K562 (cell line): ENCODE results near the gene PLXDC2. TPM values are rescaled to one million over a fixed set of nuclear protein-coding genes. Genes with fewer than 3 reads are reported as not detected.

Experiments used
- ATAC-seq: fragments of 200-7000 bp; cut with Tn5 transposase; 3 replicates; pipeline ENCODE4 v1.9.1; 2020; ENCODE audit warnings: moderate library complexity
- BruUV-seq: library from RNA; stranded (reverse); fragments of 400-500 nt; replicated peaks from 2 replicates; lab custom pipeline; 2021; lab: Mats Ljungman, UMichigan
- CTCF ChIA-PET: fragments of 300-600 bp; formaldehyde crosslinking; extraction: SDS; loops from one replicate; lab custom pipeline; 2021; ENCODE audit warnings: low intra/inter-chr PET ratio; lab: Yijun Ruan, JAX
- POLR2A ChIA-PET: fragments of 300-600, 350-650 bp; sonication (Branson Sonifier 250); formaldehyde crosslinking; extraction: SDS; loops from one replicate; lab custom pipeline; 2021; ENCODE audit warnings: antibody characterized with exemption, inconsistent platforms; lab: Yijun Ruan, JAX
- DNase-seq, 4 experiments: peaks; one replicate each; pipeline versions ENCODE4 v3.0.0 to v3.0.0-alpha.2; 2011 to 2018; ENCODE audit warnings: low spot score in 3 of 4, mixed read lengths in 3 of 4; ENCODE audit errors: extremely low read depth in 1 of 4
- FAIRE-seq: peaks from 2 replicates; lab custom pipeline; 2011; peaks lifted over from hg19 to GRCh38; lab: Jason Lieb, UNC
- H2AFZ ChIP-seq: 2 replicates; pipeline ENCODE4 v1.6.0; 2011; ENCODE audit warnings: low read depth, low read length, control low read depth, inconsistent platforms
- H3K27ac ChIP-seq: fragments of 200-600 bp; 3 replicates; pipeline ENCODE4 v1.8.0; 2011; ENCODE audit warnings: low read depth, mild to moderate bottlenecking, control low read depth, inconsistent platforms, low read length, moderate library complexity, mixed read lengths; ENCODE audit errors: extremely low read depth
- H3K27me3 ChIP-seq, 2 experiments: fragments of 300-600 bp in 1 of 2; 2 replicates in 1 of 2; 3 replicates in 1 of 2; pipeline versions ENCODE4 v1.6.0 to v1.8.0; 2011; ENCODE audit warnings: inconsistent platforms in 2 of 2, low read length in 2 of 2, mild to moderate bottlenecking in 1 of 2, mixed read lengths in 1 of 2, moderate library complexity in 1 of 2; ENCODE audit not compliant: control insufficient read depth in 2 of 2, insufficient read depth in 2 of 2
- H3K36me3 ChIP-seq: fragments of 300-600 bp; 3 replicates; pipeline ENCODE4 v1.8.0; 2011; ENCODE audit warnings: mild to moderate bottlenecking, low read length, inconsistent platforms; ENCODE audit not compliant: control insufficient read depth, insufficient read depth
- H3K4me1 ChIP-seq, 2 experiments: fragments of 200-600 bp in 1 of 2; replicated peaks in 1 of 2; 2 replicates in 1 of 2; 3 replicates in 1 of 2; pipeline versions ENCODE4 v1.5.1 to v1.8.0; 2011; ENCODE audit warnings: inconsistent platforms in 2 of 2, low read length in 2 of 2, mild to moderate bottlenecking in 1 of 2, mixed read lengths in 1 of 2, moderate library complexity in 1 of 2; ENCODE audit not compliant: control insufficient read depth in 2 of 2, insufficient read depth in 2 of 2
- H3K4me2 ChIP-seq: 2 replicates; pipeline ENCODE4 v1.6.1; 2011; ENCODE audit warnings: low read length, control low read depth, inconsistent platforms, mixed read lengths; ENCODE audit not compliant: insufficient read depth
- H3K4me3 ChIP-seq: fragments of 200-600 bp; sonication (generic), shearing (Covaris generic); 2 replicates; pipeline ENCODE4 v1.5.1; 2016; ENCODE audit warnings: control low read depth, inconsistent platforms
- H3K79me2 ChIP-seq: fragments of 200-600 bp; 3 replicates; pipeline ENCODE4 v1.8.0; 2011; ENCODE audit warnings: low read length, inconsistent platforms; ENCODE audit not compliant: control insufficient read depth, insufficient read depth
- H3K9ac ChIP-seq, 2 experiments: 2 replicates each; pipeline versions ENCODE4 v1.6.0 to v1.6.1; 2011; ENCODE audit warnings: low read depth in 2 of 2, low read length in 2 of 2, control low read depth in 1 of 2, inconsistent platforms in 1 of 2, mild to moderate bottlenecking in 1 of 2, mixed read lengths in 1 of 2; ENCODE audit not compliant: insufficient read depth in 1 of 2
- H3K9me1 ChIP-seq: one replicate; pipeline ENCODE4 v1.6.0; 2011; ENCODE audit warnings: inconsistent platforms, mild to moderate bottlenecking, low read length, moderate library complexity; ENCODE audit not compliant: control insufficient read depth, insufficient read depth
- H3K9me3 ChIP-seq: replicated peaks from 2 replicates; pipeline ENCODE4 v1.5.1; 2011; ENCODE audit warnings: low read depth, low read length, inconsistent platforms; ENCODE audit not compliant: control insufficient read depth, insufficient read depth
- H4K20me1 ChIP-seq: replicated peaks from 2 replicates; pipeline ENCODE4 v1.6.1; 2011; ENCODE audit warnings: low read length, inconsistent platforms, mixed read lengths; ENCODE audit not compliant: control insufficient read depth, insufficient read depth
- DDX20 ChIP-seq: fragments of 450-650 bp; IDR thresholded peaks from 2 replicates; pipeline ENCODE4 v1.6.1; 2016; ENCODE audit warnings: missing genetic modification characterization, low read depth, mild to moderate bottlenecking, missing compliant biosample characterization, moderate library complexity
- HEY1 ChIP-seq: fragments of 250-450 bp; sonication (Bioruptor Pico); IDR thresholded peaks from 2 replicates; pipeline ENCODE4 v1.5.0; 2020; ENCODE audit warnings: mild to moderate bottlenecking, moderate library complexity, borderline replicate concordance
- JUND ChIP-seq, 2 experiments: IDR thresholded peaks; 2 replicates in 1 of 2; 3 replicates in 1 of 2; pipeline ENCODE4 v1.6.1; 2011; ENCODE audit warnings: borderline replicate concordance in 2 of 2, low read depth in 2 of 2, low read length in 2 of 2, improper control_type of control experiment in 1 of 2, missing biosample characterization in 1 of 2, missing genetic modification characterization in 1 of 2, missing genetic modification reagents in 1 of 2
- MCM5 ChIP-seq: fragments of 450-650 bp; IDR thresholded peaks from 2 replicates; pipeline ENCODE4 v1.6.1; 2016; ENCODE audit warnings: low read depth
- PTTG1 ChIP-seq: fragments of 450-650 bp; IDR thresholded peaks from 2 replicates; pipeline ENCODE4 v1.6.1; 2016; ENCODE audit warnings: low read depth, mild to moderate bottlenecking, missing genetic modification characterization, missing compliant biosample characterization
- SMARCB1 ChIP-seq: IDR thresholded peaks from 2 replicates; pipeline ENCODE4 v1.6.1; 2011; ENCODE audit warnings: improper control_type of control experiment, low read depth; ENCODE audit not compliant: insufficient read length
- ZNF184 ChIP-seq: sonication (generic); formaldehyde crosslinking; IDR thresholded peaks from 2 replicates; pipeline ENCODE4 v1.5.0; 2020; ENCODE audit warnings: missing genetic modification reagents
- ZNF57 ChIP-seq: fragments of 450-650 bp; formaldehyde crosslinking; IDR thresholded peaks from 2 replicates; pipeline ENCODE4 v1.4.0; 2020; ENCODE audit warnings: mild to moderate bottlenecking, moderate library complexity
- WGBS: fragments of 100-300 bp; shearing (Covaris generic); methylation state at CpG from one replicate; pipeline ENCODE4 v1.1.6; 2016; ENCODE audit warnings: low coverage, mixed read lengths; ENCODE audit not compliant: insufficient coverage; ENCODE audit errors: missing lambda C conversion rate; 5-methylcytosine and 5-hydroxymethylcytosine counted together
- in situ Hi-C: fragments of 300-500 bp; cut with MboI; formaldehyde crosslinking; loops from 4 replicates; pipeline ENCODE4 v1.15.0; 2018; ENCODE audit warnings: inconsistent platforms, mixed read lengths
- intact Hi-C: fragments of 100-400 bp; cut with micrococcal nuclease; formaldehyde crosslinking; loops from 2 replicates; pipeline ENCODE4 v1.14.2; 2022
- polyA plus RNA-seq, 8 experiments: library from polyadenylated mRNA; depleted of rRNA in 4 of 8; stranded (reverse) in 5 of 8; unstranded in 3 of 8; fragments of >200 nt; fragmentation: Nextera tagmentation in 2 of 8; fragmentation: Illumina TruSeq in 1 of 8; extraction: Ambion mirVana in 2 of 8; extraction: Trizol in 1 of 8; gene quantifications; 2 replicates each; pipeline versions ENCODE4 v1.2.1 to v1.2.3, GENCODE V29; 2011 to 2014; ENCODE audit warnings: inconsistent platforms in 1 of 8, missing spikeins in 1 of 8
- total RNA-seq, 7 experiments: library from RNA; depleted of rRNA in 6 of 7; stranded (reverse); fragments of >200 nt in 6 of 7; fragmentation: Illumina TruSeq in 2 of 7; extraction: Trizol in 2 of 7; gene quantifications; 2 replicates each; pipeline versions ENCODE4 v1.2.1 to v1.2.3, GENCODE V29; 2011 to 2021; ENCODE audit warnings: low replicate concordance in 1 of 7
- TF ChIP-seq, protein P1 (sequence below): fragments of 450-650 bp; formaldehyde crosslinking; IDR thresholded peaks from 2 replicates; pipeline ENCODE4 v1.4.0; 2022; ENCODE audit warnings: missing genetic modification characterization

The PLXDC2 gene
- total and polyA plus RNA-seq, 9 of the 15 experiments (the other 6 are each of a cell fraction or from before 2014, with no cell fraction given), result 0.01 to 0.33 (median 0.10) TPM; not detected in 3

DNA sequence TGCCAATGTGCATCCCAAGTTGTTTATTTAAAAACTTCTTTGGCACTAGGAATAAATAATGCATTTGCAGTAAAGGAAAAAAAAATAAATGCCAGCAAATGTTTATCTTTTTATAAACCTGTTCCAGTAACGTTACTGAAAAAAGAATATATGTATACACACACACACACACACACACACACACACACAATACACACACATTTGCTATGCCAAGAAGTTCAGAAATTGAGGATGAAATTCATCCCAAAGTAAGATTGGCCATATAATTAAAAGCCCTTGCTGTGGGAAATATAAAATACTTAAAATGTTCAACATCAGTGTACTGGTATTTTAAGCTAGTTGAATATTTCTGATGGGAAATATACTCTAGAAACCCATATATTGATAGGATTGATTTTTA, 2.6 kb downstream of the PLXDC2 start:
- Histone ChIP-seq H4K20me1 (no peaks in the 10 kb centered on the region), H3K9me3 (no peaks in the 10 kb centered on the region), H3K36me3 (no peaks in the 10 kb centered on the region), H3K9ac (no peak overlapping the region), H2AFZ (no peak overlapping the region), H3K27ac (no peak overlapping the region), H3K4me2 (no peak overlapping the region), H3K27me3 (peaks cover 0 to 15% of the 10 kb centered on the region in 2 experiments; a peak in 3 of 5 replicates), H3K79me2 (no peaks in the 10 kb centered on the region)
- no TSS peak for BruUV-seq
- DNase-seq, result no peak
- POLR2A ChIA-PET, result no interaction called here
- CTCF ChIA-PET, result interaction anchor here (0.8 kb wide), 1 partner anchor 1036 kb away, joined by 3 read pairs; no protein-coding TSS in a partner anchor
- intact Hi-C loops, result no loop called here
- TF ChIP-seq PTTG1, result no peak
- no peak for TF ChIP-seq SMARCB1
- TF ChIP-seq, protein P1, sequence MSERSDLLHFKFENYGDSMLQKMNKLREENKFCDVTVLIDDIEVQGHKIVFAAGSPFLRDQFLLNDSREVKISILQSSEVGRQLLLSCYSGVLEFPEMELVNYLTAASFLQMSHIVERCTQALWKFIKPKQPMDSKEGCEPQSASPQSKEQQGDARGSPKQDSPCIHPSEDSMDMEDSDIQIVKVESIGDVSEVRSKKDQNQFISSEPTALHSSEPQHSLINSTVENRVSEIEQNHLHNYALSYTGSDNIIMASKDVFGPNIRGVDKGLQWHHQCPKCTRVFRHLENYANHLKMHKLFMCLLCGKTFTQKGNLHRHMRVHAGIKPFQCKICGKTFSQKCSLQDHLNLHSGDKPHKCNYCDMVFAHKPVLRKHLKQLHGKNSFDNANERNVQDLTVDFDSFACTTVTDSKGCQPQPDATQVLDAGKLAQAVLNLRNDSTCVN (CRISPR knock-in tag), result no peak
- no peak for TF ChIP-seq DDX20 (tag)
- TF ChIP-seq MCM5, result no peak
- no peak for TF ChIP-seq ZNF57 (CRISPR knock-in tag)
- TF ChIP-seq HEY1 (CRISPR knock-in tag), result no peak
- TF ChIP-seq JUND (IDR thresholded peaks at IDR 0.05; ENCODE audit: borderline replicate concordance, low read depth, low read length), result no peak
- TF ChIP-seq JUND (tag; IDR thresholded peaks at IDR 0.05; ENCODE audit: borderline replicate concordance, low read depth, low read length), result no peak
- TF ChIP-seq ZNF184 (CRISPR knock-in tag), result no peak
- TF ChIP-seq, all 486 proteins: peak for 0
- Histone ChIP-seq H3K4me3 (no peak overlapping the region), H3K4me1 (peaks cover 0 to 18% of the 10 kb centered on the region in 2 experiments; a peak in 2 of 5 replicates), H3K9me1 (no peaks in the 10 kb centered on the region)
- ATAC-seq (no peak), FAIRE-seq (no peak)
- 0% methylated on average over 1 of the region's 1 CpG for WGBS
- in situ Hi-C loops, result no loop called here
